ENCODE measurements around the gene VPREB1. TPM values are rescaled to one million over a fixed set of nuclear protein-coding genes. Genes with fewer than 3 reads are reported as not detected.
"Not testable (repeated sequence)": the region's sequence is repeated elsewhere in the genome, so short reads cannot be mapped to it uniquely, and the experiment has no call there.

The VPREB1 gene
- total RNA-seq, 1 donor from 2014 or later, result not detected

GRCh38 chr22:22286390-22287105 is 42.0 kb downstream of the VPREB1 start:
- DNase-seq; H3K9me3 Mint-ChIP-seq; H3K36me3 Mint-ChIP-seq (ENCODE audit: low read depth): not testable (repeated sequence)

DNA sequence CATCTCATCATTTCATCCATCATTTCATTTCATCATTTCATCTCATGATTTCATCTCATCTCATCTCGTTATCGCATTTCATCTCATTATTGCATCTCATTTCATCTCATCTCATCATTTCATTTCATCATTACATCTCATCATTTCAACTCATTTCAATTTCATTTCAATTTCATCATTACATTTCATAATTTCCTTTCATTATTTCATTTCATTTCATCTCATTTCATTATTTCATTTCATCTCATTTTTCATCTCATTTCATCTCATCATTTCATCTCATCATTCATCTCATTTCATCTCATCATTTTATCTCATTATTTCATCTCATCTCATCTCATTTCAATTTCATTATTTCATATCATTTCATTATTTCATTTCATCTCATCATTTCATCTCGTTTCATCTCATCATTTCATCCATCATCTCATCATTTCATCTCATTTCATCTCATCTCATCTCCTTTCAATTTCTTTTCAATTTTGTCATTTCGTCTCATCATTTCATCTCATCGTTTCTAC is 42.6 kb downstream of the VPREB1 start:
- H3K9me3 Mint-ChIP-seq; H3K4me1 Mint-ChIP-seq; H3K36me3 Mint-ChIP-seq (ENCODE audit: low read depth); H3K27ac Mint-ChIP-seq; H3K27me3 Mint-ChIP-seq; DNase-seq; intact Hi-C loops (cut with micrococcal nuclease); H3K4me3 Mint-ChIP-seq: not testable (repeated sequence)

More at GRCh38 chr22:22286390-22287105, 42.0 kb downstream of the VPREB1 start:
- H3K27ac Mint-ChIP-seq; H3K4me3 Mint-ChIP-seq; intact Hi-C loops (cut with micrococcal nuclease); H3K27me3 Mint-ChIP-seq; H3K4me1 Mint-ChIP-seq: not testable (repeated sequence)

DNA sequence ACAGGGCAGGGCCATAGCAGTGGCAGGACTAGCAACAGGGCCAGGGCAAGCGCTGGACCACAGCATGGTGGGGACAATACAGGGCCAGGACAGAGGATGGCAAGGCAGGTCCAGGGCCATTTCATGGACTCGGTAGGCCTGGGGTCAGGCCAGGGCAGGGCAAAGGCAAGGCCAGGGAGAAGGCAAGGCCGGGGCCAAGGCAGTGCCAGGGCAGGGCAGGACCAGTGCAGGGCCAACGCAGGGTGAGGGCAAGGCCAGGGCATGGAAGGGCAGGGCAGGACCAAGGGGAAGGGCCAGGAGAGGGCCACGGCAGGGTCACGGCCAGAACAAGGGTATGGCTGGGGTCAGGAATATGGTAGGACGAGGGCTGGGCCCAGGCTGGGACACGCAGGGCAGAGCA is 45.1 kb downstream of the VPREB1 start:
- DNase-seq; H3K4me1 Mint-ChIP-seq; H3K9me3 Mint-ChIP-seq; H3K27me3 Mint-ChIP-seq; H3K27ac Mint-ChIP-seq; H3K4me3 Mint-ChIP-seq; intact Hi-C loops (cut with micrococcal nuclease); H3K36me3 Mint-ChIP-seq (ENCODE audit: low read depth): not testable (repeated sequence)

GRCh38 chr22:22291129-22291806 is 46.7 kb downstream of the VPREB1 start:
- H3K36me3 Mint-ChIP-seq (ENCODE audit: low read depth); intact Hi-C loops (cut with micrococcal nuclease); DNase-seq; H3K9me3 Mint-ChIP-seq; H3K27me3 Mint-ChIP-seq; H3K27ac Mint-ChIP-seq; H3K4me3 Mint-ChIP-seq; H3K4me1 Mint-ChIP-seq: not testable (repeated sequence)

DNA sequence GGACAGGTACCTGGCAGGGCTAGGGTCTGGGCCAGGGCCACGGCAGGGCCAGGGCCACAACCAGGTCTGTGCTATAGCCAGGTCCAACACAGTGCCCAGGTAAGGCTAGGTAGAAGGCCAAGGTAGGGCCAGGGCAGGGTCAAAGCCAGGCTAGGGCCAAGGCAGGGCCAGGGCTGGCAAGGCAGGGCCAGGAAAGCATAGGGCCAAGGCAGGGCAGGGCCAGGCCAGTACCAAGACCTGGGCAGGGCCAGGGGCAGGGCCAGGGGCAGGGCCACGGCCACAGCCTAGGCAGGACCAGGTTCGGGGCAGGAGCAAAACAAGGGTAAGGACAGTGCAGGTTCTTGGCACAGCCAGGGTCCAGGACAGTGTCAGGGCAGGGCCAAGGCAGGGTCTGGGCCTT is 48.1 kb downstream of the VPREB1 start:
- H3K4me3 Mint-ChIP-seq; H3K27me3 Mint-ChIP-seq; DNase-seq; H3K27ac Mint-ChIP-seq; H3K36me3 Mint-ChIP-seq (ENCODE audit: low read depth); intact Hi-C loops (cut with micrococcal nuclease); H3K9me3 Mint-ChIP-seq; H3K4me1 Mint-ChIP-seq: not testable (repeated sequence)

DNA sequence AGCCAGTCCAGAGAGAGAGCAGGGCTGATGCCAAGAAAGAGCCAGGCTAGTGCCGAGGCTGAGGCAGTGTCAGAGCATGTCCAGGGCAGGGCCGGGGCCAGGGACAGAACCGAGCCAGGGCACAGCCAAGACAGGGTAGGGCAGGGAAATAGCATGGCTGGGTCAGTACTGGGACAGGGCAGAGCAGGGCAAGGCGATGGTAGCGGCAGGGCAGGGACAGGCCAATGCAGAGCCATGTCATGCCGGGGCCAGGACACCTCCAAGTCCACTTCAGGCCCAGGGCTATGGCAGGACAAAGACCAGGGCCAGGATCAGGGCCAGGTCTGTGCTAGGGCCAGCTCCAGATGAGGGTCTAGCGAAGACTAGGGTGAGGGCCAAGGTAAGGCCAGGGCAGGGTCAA is 48.9 kb downstream of the VPREB1 start:
- H3K27ac Mint-ChIP-seq; H3K36me3 Mint-ChIP-seq (ENCODE audit: low read depth); H3K4me3 Mint-ChIP-seq; H3K27me3 Mint-ChIP-seq; H3K4me1 Mint-ChIP-seq; H3K9me3 Mint-ChIP-seq; intact Hi-C loops (cut with micrococcal nuclease); DNase-seq: not testable (repeated sequence)

GRCh38 chr22:22294641-22295040 is 50.1 kb downstream of the VPREB1 start:
- H3K4me1 Mint-ChIP-seq; H3K27me3 Mint-ChIP-seq; H3K27ac Mint-ChIP-seq; H3K36me3 Mint-ChIP-seq (ENCODE audit: low read depth); H3K9me3 Mint-ChIP-seq; intact Hi-C loops (cut with micrococcal nuclease); DNase-seq; H3K4me3 Mint-ChIP-seq: not testable (repeated sequence)
